ENCODE data around the gene DENND4B.

The DENND4B gene

GRCh38 chr1:153968000-153968363 lies 21.5 kb upstream of the DENND4B start:
- no peak for DNase-seq

GRCh38 chr1:153967107-153967999 lies 20.8 kb upstream of the DENND4B start, which contains the start of gene CREB3L4:
CREB3L4 (plus strand) TSS chr1:153967902; CDS start chr1:153968526, 624 bp downstream.
- peak; percentile 76 for DNase-seq

GRCh38 chr1:153963850-153964331 lies 17.4 kb upstream of the DENND4B start:
- no peak for DNase-seq

GRCh38 chr1:153963030-153963849 lies 16.7 kb upstream of the DENND4B start, which contains the start of gene SLC39A1:
SLC39A1 (minus strand) TSS chr1:153963537; CDS start chr1:153962715, 822 bp downstream.
- peak; percentile 88 for DNase-seq

- DNase-seq, result no peak
These were observed 15.8 kb upstream of the DENND4B start for GRCh38 chr1:153962088-153963029.

- no peak for DNase-seq
These were observed 14.9 kb upstream of the DENND4B start for GRCh38 chr1:153961421-153961820.

GRCh38 chr1:153960206-153960605 lies 13.7 kb upstream of the DENND4B start:
- no peak for DNase-seq

GRCh38 chr1:153959454-153959853 lies 12.9 kb upstream of the DENND4B start:
- DNase-seq, result no peak

GRCh38 chr1:153958961-153959260 lies 12.4 kb upstream of the DENND4B start:
- no peak for DNase-seq

- peak; percentile 97 for DNase-seq
These were observed 11.8 kb upstream of the DENND4B start, which contains the start of gene CRTC2 for GRCh38 chr1:153958111-153958960. CRTC2 (minus strand) TSS chr1:153958612; CDS start chr1:153958497, 115 bp downstream.

GRCh38 chr1:153957744-153958110 lies 11.2 kb upstream of the DENND4B start:
- peak; percentile 30 for DNase-seq

GRCh38 chr1:153956997-153957715 lies 10.6 kb upstream of the DENND4B start:
- DNase-seq, result no peak

- DNase-seq, result no peak
These were observed 8.3 kb upstream of the DENND4B start for GRCh38 chr1:153954826-153955225.

GRCh38 chr1:153953859-153954365 lies 7.4 kb upstream of the DENND4B start:
- DNase-seq, result no peak

GRCh38 chr1:153951801-153952200 lies 5.3 kb upstream of the DENND4B start:
- DNase-seq, result no peak

- no peak for DNase-seq
These were observed 4.7 kb upstream of the DENND4B start for GRCh38 chr1:153951183-153951582.

- peak; percentile 61 for DNase-seq
These were observed 510 bp downstream of the DENND4B start for GRCh38 chr1:153945795-153946621.

GRCh38 chr1:153945131-153945794 lies 1.3 kb downstream of the DENND4B start:
- peak; percentile 74 for DNase-seq

- DNase-seq, result no peak
These were observed 1.7 kb downstream of the DENND4B start for GRCh38 chr1:153944827-153945117.
